GM10847 (cell line): ENCODE data around the gene GNA14.

Source experiments
- POLR2A ChIP-seq: IDR thresholded peaks from 2 replicates; pipeline ENCODE4 v1.6.1; 2011; ENCODE audit not compliant: insufficient read length; ENCODE audit errors: extremely low read depth

Gene GNA14

DNA sequence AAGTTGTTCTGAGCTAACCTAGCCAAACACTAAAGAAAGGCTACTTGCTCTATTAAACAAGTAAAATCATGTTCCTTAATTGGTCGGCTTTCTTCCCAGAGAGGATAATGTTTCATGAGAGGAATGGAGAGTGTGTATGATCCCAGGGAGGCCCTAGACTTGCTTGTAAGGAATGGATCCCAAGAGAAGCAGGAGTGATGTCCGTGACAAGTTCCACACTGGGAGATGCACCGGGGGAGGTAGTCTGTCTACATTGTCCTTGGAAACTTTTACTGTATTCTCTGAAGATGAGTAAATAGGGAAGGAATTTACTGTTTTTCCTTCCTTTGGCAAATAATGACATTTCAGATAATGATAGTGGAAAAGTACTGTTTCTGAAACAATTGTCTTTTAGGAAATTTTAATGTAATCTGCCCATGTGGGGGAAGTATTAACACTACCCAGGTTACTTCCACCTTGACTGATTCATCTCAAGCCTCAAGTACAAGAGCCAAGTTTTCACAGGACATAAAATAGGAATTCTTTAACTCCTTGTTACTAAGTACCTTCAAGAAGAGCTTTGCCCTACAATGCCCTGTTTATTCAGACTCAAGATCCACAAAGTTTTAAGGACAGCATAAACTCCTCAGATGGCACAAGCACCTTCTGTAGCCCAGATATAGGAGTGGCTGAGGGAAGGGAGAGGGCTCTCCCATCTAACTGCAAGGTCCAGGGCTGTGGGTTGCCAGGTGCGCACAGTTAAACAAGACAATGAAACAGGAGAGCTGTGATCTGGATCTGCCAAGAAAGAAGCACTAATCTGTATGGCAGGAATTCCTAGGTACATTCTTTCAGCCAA is 152.1 kb downstream of the GNA14 start:
- no peak for TF ChIP-seq POLR2A

DNA sequence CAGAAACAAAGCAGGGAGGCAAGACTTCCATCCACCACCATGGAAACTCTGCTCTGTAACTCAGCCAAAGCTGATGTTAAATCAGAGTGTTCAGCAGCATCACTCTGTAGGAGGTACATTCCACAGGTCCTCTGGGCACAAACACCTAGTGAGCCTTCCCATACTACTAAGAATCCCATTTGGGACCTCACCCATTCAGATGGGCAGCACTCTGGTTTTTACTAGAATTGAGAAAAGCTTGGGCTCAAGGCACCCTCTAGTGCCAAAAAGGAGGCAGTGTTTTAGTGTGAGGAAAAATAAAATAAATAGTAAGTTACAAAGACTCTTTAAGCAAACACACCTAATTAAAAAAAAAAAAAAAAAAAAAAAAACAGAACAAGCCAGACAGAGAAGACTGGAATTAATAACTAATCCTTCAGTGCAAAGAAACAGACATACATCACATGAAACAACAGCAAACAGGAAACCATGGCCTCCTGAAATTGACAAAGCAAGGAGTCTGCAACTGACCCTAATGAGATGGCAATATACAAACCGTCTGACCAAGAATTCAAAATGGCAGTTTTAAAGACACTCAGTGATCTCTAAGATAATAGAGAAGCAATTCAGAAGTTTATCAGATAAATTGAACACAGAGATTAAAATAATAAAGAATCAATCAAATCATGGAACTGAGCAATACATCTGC is 159.5 kb downstream of the GNA14 start:
- TF ChIP-seq POLR2A, result no peak

GRCh38 chr9:77486968-77487367 is 161.2 kb downstream of the GNA14 start:
- no peak for TF ChIP-seq POLR2A

DNA sequence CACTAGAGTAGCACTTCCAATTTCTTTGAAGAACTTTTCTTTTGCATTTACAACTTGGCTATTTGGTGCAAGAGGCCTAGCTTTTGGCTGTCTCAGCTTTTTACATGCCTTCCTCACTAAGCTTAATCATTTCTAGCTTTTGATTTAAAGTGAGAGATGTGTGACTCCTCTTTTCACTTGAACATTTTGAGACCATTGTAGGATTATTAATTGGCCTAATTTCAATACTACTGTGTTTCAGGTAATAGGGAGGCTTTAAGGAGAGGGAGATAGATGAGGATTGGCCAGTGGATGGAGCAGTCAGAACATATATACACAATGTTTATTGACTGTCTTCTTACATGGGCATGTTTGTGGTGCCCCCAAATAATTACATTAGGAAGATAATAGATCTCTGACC is 161.7 kb downstream of the GNA14 start:
- no peak for TF ChIP-seq POLR2A

DNA sequence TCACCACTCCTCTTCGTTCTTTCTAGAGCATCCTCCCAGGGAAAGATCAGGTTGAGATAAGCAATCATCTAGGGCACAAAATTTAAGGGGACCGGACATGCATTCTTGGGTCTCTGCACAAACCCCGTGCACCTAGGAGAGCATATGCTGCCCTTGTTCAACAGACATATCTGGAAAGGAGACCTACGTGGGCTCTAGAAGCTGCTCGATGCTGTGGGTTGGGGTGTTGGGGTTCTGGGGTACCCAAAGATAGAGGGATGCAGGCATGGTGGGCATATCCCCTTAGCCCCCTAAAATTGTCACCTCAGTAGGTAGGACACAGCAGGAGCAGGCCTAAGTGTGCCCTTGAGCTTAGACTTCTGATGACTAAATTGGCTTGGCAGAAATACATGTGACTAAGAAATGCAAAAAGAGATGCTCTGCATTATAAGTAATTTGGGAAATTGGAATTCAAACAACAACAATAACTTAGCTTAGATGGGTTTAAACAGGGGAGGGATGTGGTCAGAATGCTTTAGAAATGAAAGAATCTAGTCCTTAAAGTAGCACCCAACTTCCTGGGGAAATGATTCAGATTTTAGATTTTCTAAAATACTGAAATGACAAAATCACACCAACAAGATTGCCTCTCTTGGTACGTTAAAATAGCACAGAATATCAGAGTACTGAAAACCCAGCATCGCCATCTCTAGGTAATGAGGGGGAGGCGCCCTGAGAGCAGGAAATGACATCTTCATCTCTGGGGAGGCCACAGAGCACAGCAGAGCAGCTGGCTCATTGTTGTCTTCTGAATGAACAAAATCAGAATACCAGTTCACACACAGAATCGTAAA is 172.3 kb downstream of the GNA14 start:
- TF ChIP-seq POLR2A, result no peak

- TF ChIP-seq POLR2A, result no peak
Observed at GRCh38 chr9:77474936-77475335, 173.2 kb downstream of the GNA14 start.

DNA sequence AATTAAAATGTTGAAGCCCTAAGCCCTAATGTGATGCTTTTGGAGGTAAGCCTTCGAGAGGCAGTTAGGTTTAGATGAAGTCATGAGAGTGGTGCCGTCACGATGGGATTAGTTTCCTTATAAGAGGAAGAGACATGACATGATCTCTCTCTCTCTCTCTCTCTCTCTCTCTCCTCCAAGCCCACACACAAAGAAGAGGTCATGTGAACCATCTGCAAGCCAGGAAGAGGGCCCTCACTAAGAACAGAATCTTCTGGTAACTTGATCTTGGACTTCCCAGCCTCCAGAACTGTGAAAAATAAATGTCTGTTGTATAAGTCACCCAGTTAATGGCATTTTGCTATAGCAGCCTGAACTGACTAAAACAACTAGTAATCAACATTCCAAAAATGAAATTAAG is 175.5 kb downstream of the GNA14 start:
- TF ChIP-seq POLR2A, result no peak

- no peak for TF ChIP-seq POLR2A
Observed at GRCh38 chr9:77471572-77471971, 176.6 kb downstream of the GNA14 start.

GRCh38 chr9:77469515-77470231 is 178.4 kb downstream of the GNA14 start:
- no peak for TF ChIP-seq POLR2A

- no peak for TF ChIP-seq POLR2A
Observed at GRCh38 chr9:77464661-77465060, 183.5 kb downstream of the GNA14 start.

- TF ChIP-seq POLR2A, result no peak
Observed at GRCh38 chr9:77463151-77463550, 185.0 kb downstream of the GNA14 start.

DNA sequence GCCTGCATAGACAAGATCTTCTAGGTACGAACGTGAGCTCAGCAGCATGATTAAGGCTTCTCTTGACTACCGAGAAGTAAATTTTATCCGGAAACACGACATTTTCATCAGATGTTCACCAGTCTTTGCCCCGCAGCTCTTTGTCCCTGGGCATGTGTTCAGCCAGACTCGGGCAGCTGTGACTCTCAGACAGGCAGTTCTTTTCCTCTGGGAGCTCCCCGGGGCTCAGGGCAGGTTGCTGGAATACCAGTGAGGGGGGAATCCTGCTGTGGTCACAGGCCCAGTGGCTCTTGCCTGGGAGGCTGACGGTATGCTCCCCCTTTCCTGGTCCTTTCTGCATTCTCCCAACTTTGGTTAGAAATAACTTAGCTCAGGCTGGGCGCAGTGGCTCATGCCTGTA is 186.1 kb downstream of the GNA14 start:
- no peak for TF ChIP-seq POLR2A

DNA sequence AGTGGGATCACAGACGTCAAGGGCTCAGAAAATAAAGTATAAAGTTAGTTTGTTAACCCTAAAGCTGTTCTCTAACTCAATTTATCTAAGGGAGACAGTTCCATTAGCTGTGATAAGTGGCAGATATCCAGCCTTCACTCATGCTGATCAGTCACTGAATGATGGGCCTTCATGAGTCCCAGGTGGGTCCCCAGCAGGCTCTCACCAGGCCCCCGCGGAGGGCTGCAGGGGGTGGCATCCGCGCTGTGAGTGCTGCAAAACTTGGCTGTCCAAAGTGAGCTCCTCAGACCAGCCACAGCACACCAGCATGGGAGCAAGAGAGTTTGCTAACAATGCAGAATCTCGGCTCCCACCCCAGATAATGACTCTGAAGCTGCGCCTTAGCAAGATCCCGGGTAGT is 187.2 kb downstream of the GNA14 start:
- no peak for TF ChIP-seq POLR2A

DNA sequence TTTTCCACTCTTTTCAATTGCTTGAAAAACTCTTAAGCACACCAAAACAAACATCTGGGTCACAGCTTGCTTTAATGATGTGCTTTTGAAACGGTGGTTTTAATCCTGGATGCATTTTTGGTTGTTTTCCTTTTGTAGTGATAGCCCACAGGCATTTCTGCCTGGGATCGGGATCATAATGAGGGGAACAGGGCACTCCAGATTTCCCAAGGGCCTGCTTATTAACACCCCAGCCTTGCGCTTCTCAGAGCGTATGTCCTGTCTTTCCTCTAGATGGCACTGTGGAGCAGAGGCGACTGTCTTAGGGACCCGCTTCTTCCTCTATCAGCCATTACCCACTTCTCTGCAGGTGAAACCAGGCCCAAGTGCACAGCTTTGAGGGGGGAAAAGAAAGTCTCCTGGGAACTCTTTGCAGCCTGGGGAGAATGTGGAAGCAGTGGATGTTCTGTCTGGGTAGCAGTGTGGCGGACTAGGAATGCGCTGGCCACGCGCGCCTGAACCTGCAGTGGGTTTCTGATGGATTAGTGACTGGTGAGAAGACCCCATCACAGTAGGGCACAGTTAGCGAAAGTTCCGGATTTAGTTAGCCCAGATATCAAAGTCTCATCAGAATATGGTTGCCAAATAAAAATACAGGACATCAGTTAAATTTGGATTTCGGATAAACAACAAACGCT is 190.1 kb downstream of the GNA14 start:
- TF ChIP-seq POLR2A, result no peak

- TF ChIP-seq POLR2A, result no peak
Observed at GRCh38 chr9:77456829-77457437, 191.2 kb downstream of the GNA14 start.
